ENCODE results near the gene TTC29. TPM values are rescaled to one million over a fixed set of nuclear protein-coding genes. Genes with fewer than 3 reads are reported as not detected.

Gene TTC29
- total and polyA plus RNA-seq, 2 experiments from 2014 or later = not detected

- no peaks in the 10 kb centered on the region for H3K36me3 ChIP-seq (ENCODE audit: low read depth)
- H2AFZ ChIP-seq = no peak overlapping the region
- no peaks in the 10 kb centered on the region for H3K79me2 ChIP-seq (ENCODE audit: insufficient read depth)
- TF ChIP-seq EZH2phosphoT487 (IDR thresholded peaks at IDR 0.05; ENCODE audit: insufficient read depth, low read depth) (no peak), EZH2 (IDR thresholded peaks at IDR 0.05; ENCODE audit: insufficient read depth, poor library complexity, severe bottlenecking) (no peak)
- no peaks in the 10 kb centered on the region for H3K9me3 ChIP-seq (ENCODE audit: low read depth)
- H3K4me1 ChIP-seq (ENCODE audit: insufficient read depth) = no peaks in the 10 kb centered on the region
- no peaks in the 10 kb centered on the region for H4K20me1 ChIP-seq (ENCODE audit: insufficient read depth)
- 64 to 73% methylated on average over 1 of the region's 1 CpG for WGBS, 2 experiments (ENCODE audit: low coverage in 1 of 2, low lambda C conversion rate in 2 of 2, missing lambda C conversion rate in 2 of 2)
- H3K27me3 ChIP-seq (replicated peaks; ENCODE audit: insufficient read depth) = no peaks in the 10 kb centered on the region
- in situ Hi-C loops (cut with MboI) = no loop called here
- no peak overlapping the region for H3K27ac ChIP-seq
- no peak overlapping the region for H3K4me3 ChIP-seq
- no peaks in the 10 kb centered on the region for H3K9me2 ChIP-seq (ENCODE audit: insufficient read depth)
- no peaks in the 10 kb centered on the region for H3F3A ChIP-seq (ENCODE audit: insufficient read depth)
- H3K4me2 ChIP-seq (ENCODE audit: unreplicated experiment) = no peak overlapping the region
- no peak overlapping the region for H3K9ac ChIP-seq
- no peak for DNase-seq
Observed at GRCh38 chr4:146975527-146975926, 29.9 kb upstream of the TTC29 start.

- no peaks in the 10 kb centered on the region for H3K9me2 ChIP-seq (ENCODE audit: insufficient read depth)
- no peaks in the 10 kb centered on the region for H4K20me1 ChIP-seq (ENCODE audit: insufficient read depth)
- no peaks in the 10 kb centered on the region for H3K4me1 ChIP-seq (ENCODE audit: insufficient read depth)
- no peaks in the 10 kb centered on the region for H3F3A ChIP-seq (ENCODE audit: insufficient read depth)
- H3K36me3 ChIP-seq (ENCODE audit: low read depth) = no peaks in the 10 kb centered on the region
- H3K9me3 ChIP-seq (ENCODE audit: low read depth) = no peaks in the 10 kb centered on the region
- no peak overlapping the region for H2AFZ ChIP-seq
- no peaks in the 10 kb centered on the region for H3K27me3 ChIP-seq (replicated peaks; ENCODE audit: insufficient read depth)
- in situ Hi-C loops (cut with MboI) = no loop called here
- H3K4me2 ChIP-seq (ENCODE audit: unreplicated experiment) = no peak overlapping the region
- no peak overlapping the region for H3K27ac ChIP-seq
- 38 to 45% methylated on average over 3 of the region's 3 CpGs for WGBS, 2 experiments (ENCODE audit: low coverage in 1 of 2, low lambda C conversion rate in 2 of 2, missing lambda C conversion rate in 2 of 2)
- H3K4me3 ChIP-seq = no peak overlapping the region
- no peak for DNase-seq
- TF ChIP-seq EZH2 (IDR thresholded peaks at IDR 0.05; ENCODE audit: insufficient read depth, poor library complexity, severe bottlenecking) (no peak), EZH2phosphoT487 (IDR thresholded peaks at IDR 0.05; ENCODE audit: insufficient read depth, low read depth) (no peak)
- no peaks in the 10 kb centered on the region for H3K79me2 ChIP-seq (ENCODE audit: insufficient read depth)
- H3K9ac ChIP-seq = no peak overlapping the region
Observed at GRCh38 chr4:146975036-146975435, 29.4 kb upstream of the TTC29 start.

GRCh38 chr4:146972036-146972435, 26.4 kb upstream of the TTC29 start:
- no peak for TF ChIP-seq EZH2 (IDR thresholded peaks at IDR 0.05; ENCODE audit: insufficient read depth, poor library complexity, severe bottlenecking)
- no peak for TF ChIP-seq EZH2phosphoT487 (IDR thresholded peaks at IDR 0.05; ENCODE audit: insufficient read depth, low read depth)
- Histone ChIP-seq H3K79me2 (ENCODE audit: insufficient read depth) (no peaks in the 10 kb centered on the region), H3K9me3 (ENCODE audit: low read depth) (no peaks in the 10 kb centered on the region), H3K36me3 (ENCODE audit: low read depth) (no peaks in the 10 kb centered on the region), H3K27ac (no peak overlapping the region), H3K9ac (no peak overlapping the region), H3K27me3 (replicated peaks; ENCODE audit: insufficient read depth) (no peaks in the 10 kb centered on the region), H4K20me1 (ENCODE audit: insufficient read depth) (no peaks in the 10 kb centered on the region), H3K9me2 (ENCODE audit: insufficient read depth) (no peaks in the 10 kb centered on the region), H2AFZ (no peak overlapping the region), H3F3A (ENCODE audit: insufficient read depth) (no peaks in the 10 kb centered on the region), H3K4me2 (ENCODE audit: unreplicated experiment) (no peak overlapping the region), H3K4me1 (ENCODE audit: insufficient read depth) (0 out of 2 replicates have a peak, but pooled peaks cover 4% of the 10 kb centered on the region), H3K4me3 (no peak overlapping the region)
- DNase-seq = no peak
- in situ Hi-C loops (cut with MboI) = no loop called here
- WGBS, 2 experiments (ENCODE audit: low coverage in 1 of 2, low lambda C conversion rate in 2 of 2, missing lambda C conversion rate in 2 of 2) = 43 to 48% methylated on average over 5 of the region's 5 CpGs

- H3K79me2 ChIP-seq (ENCODE audit: insufficient read depth) = no peaks in the 10 kb centered on the region
- no peaks in the 10 kb centered on the region for H3K9me3 ChIP-seq (ENCODE audit: low read depth)
- H3K9me2 ChIP-seq (ENCODE audit: insufficient read depth) = no peaks in the 10 kb centered on the region; the same call in 1 of the 2 replicates
- no peaks in the 10 kb centered on the region for H3K36me3 ChIP-seq (ENCODE audit: low read depth)
- no peak overlapping the region for H3K9ac ChIP-seq
- no peak overlapping the region for H3K4me2 ChIP-seq (ENCODE audit: unreplicated experiment)
- H3K27me3 ChIP-seq (replicated peaks; ENCODE audit: insufficient read depth) = no peaks in the 10 kb centered on the region
- TF ChIP-seq EZH2 (IDR thresholded peaks at IDR 0.05; ENCODE audit: insufficient read depth, poor library complexity, severe bottlenecking) = no peak
- TF ChIP-seq EZH2phosphoT487 (IDR thresholded peaks at IDR 0.05; ENCODE audit: insufficient read depth, low read depth) = no peak
- 0 out of 2 replicates have a peak, but pooled peaks cover 4% of the 10 kb centered on the region for H3K4me1 ChIP-seq (ENCODE audit: insufficient read depth)
- no peaks in the 10 kb centered on the region for H4K20me1 ChIP-seq (ENCODE audit: insufficient read depth)
- no peak overlapping the region for H2AFZ ChIP-seq
- no peak overlapping the region for H3K27ac ChIP-seq
- H3K4me3 ChIP-seq = no peak overlapping the region
- WGBS, 2 experiments (ENCODE audit: low coverage in 1 of 2, low lambda C conversion rate in 2 of 2, missing lambda C conversion rate in 2 of 2) = 15 to 24% methylated on average over 1 of the region's 1 CpG
- no peak for DNase-seq
- in situ Hi-C loops (cut with MboI) = no loop called here
- H3F3A ChIP-seq (ENCODE audit: insufficient read depth) = no peaks in the 10 kb centered on the region
Observed at GRCh38 chr4:146969126-146969525, 23.5 kb upstream of the TTC29 start.

GRCh38 chr4:146960634-146961033, 15.0 kb upstream of the TTC29 start:
- 56 to 73% methylated on average over 2 of the region's 2 CpGs for WGBS, 2 experiments (ENCODE audit: low coverage in 1 of 2, low lambda C conversion rate in 2 of 2, missing lambda C conversion rate in 2 of 2)

More at GRCh38 chr4:146960634-146961033, 15.0 kb upstream of the TTC29 start:
- Histone ChIP-seq H3K27me3 (replicated peaks; ENCODE audit: insufficient read depth) (no peaks in the 10 kb centered on the region), H3K36me3 (ENCODE audit: low read depth) (no peaks in the 10 kb centered on the region), H3K4me2 (ENCODE audit: unreplicated experiment) (no peak overlapping the region), H3K4me3 (no peak overlapping the region), H3F3A (ENCODE audit: insufficient read depth) (no peaks in the 10 kb centered on the region), H2AFZ (no peak overlapping the region), H3K79me2 (ENCODE audit: insufficient read depth) (no peaks in the 10 kb centered on the region), H3K4me1 (ENCODE audit: insufficient read depth) (peaks cover 7% of the 10 kb centered on the region), H3K9me3 (ENCODE audit: low read depth) (no peaks in the 10 kb centered on the region), H3K27ac (no peak overlapping the region), H3K9ac (no peak overlapping the region), H3K9me2 (ENCODE audit: insufficient read depth) (no peaks in the 10 kb centered on the region; the same call in 1 of the 2 replicates), H4K20me1 (ENCODE audit: insufficient read depth) (no peaks in the 10 kb centered on the region)
- DNase-seq = no peak
- no peak for TF ChIP-seq EZH2phosphoT487 (IDR thresholded peaks at IDR 0.05; ENCODE audit: insufficient read depth, low read depth)
- no peak for TF ChIP-seq EZH2 (IDR thresholded peaks at IDR 0.05; ENCODE audit: insufficient read depth, poor library complexity, severe bottlenecking)
- in situ Hi-C loops (cut with MboI) = no loop called here

All from GM23248 (cell line).